ENCODE data around the gene TRAPPC10.
"Not testable (repeated sequence)": the region's sequence is repeated elsewhere in the genome, so short reads cannot be mapped to it uniquely, and the experiment has no call there.

Gene TRAPPC10

GRCh38 chr21:44153889-44154228 is 141.8 kb downstream of the TRAPPC10 start:
- H3K4me1 ChIP-seq (ENCODE audit: insufficient read depth, low read length, poor library complexity, severe bottlenecking); H3K9me3 ChIP-seq (ENCODE audit: insufficient read depth, low read depth, low read length); H3K9me2 ChIP-seq (replicated peaks; ENCODE audit: low read depth, low read length); H3K27me3 ChIP-seq (ENCODE audit: insufficient read depth, low read length, poor library complexity, severe bottlenecking); H4K20me1 ChIP-seq (ENCODE audit: insufficient read depth, low read length, poor library complexity, severe bottlenecking); H3K9ac ChIP-seq (ENCODE audit: low read depth, low read length, poor library complexity, severe bottlenecking); H2AFZ ChIP-seq (ENCODE audit: low read length); H3F3A ChIP-seq (ENCODE audit: low read depth); H3K4me3 ChIP-seq (ENCODE audit: low read length, poor library complexity, severe bottlenecking); H3K36me3 ChIP-seq (ENCODE audit: insufficient read depth, low read length); H3K79me2 ChIP-seq (ENCODE audit: insufficient read depth, low read length); H3K4me2 ChIP-seq (ENCODE audit: low read depth, low read length, poor library complexity, severe bottlenecking): not testable (repeated sequence)

- not testable (repeated sequence) for H3K79me2 ChIP-seq (ENCODE audit: insufficient read depth, low read length); H3K4me3 ChIP-seq (ENCODE audit: low read length, poor library complexity, severe bottlenecking); H3K27me3 ChIP-seq (ENCODE audit: insufficient read depth, low read length, poor library complexity, severe bottlenecking); H3K36me3 ChIP-seq (ENCODE audit: insufficient read depth, low read length); H2AFZ ChIP-seq (ENCODE audit: low read length); H3K4me2 ChIP-seq (ENCODE audit: low read depth, low read length, poor library complexity, severe bottlenecking); H3K9me3 ChIP-seq (ENCODE audit: insufficient read depth, low read depth, low read length); H3K4me1 ChIP-seq (ENCODE audit: insufficient read depth, low read length, poor library complexity, severe bottlenecking); H4K20me1 ChIP-seq (ENCODE audit: insufficient read depth, low read length, poor library complexity, severe bottlenecking); H3K9me2 ChIP-seq (replicated peaks; ENCODE audit: low read depth, low read length); H3F3A ChIP-seq (ENCODE audit: low read depth); H3K9ac ChIP-seq (ENCODE audit: low read depth, low read length, poor library complexity, severe bottlenecking)
Measured at GRCh38 chr21:44154816-44155230, 142.7 kb downstream of the TRAPPC10 start.

DNA sequence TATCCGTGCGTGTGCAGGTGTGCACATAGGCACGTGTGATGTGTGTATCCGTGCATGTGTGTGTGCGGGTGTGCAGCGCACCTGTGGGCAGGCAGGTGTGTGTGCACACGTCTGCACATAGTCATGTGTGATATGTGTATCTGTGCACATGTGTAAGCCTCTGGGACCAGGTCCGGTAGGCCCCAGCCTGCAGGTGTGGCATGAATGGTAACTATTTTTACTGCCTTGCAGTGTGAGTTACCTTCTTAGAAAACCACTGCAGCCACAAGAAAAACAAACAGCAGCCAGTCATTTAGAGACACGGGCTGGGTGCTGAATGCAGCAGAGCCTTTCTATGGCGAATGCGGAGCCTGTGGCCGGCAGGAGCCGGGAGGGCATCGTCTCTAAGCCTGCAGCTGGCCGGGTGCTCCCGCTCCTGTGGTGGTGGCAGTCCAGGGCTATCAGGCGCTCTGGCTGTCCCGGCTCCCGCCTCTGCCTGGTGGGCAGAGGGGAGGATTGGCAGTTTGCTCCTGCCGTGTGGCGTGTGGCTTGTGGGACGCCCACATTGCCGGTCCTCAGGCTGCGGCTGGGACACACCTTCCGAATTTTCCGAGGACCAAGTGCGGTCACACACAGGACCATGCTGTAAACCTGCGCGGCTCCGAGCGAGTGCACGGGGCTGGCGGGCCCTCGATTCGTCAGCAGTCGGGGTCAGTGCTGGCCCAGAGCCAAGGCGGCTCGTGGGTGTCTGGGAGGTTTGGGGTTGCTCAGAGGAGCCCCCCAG is 143.3 kb downstream of the TRAPPC10 start:
- not testable (repeated sequence) for H3K9ac ChIP-seq (ENCODE audit: low read depth, low read length, poor library complexity, severe bottlenecking); H2AFZ ChIP-seq (ENCODE audit: low read length); H3K36me3 ChIP-seq (ENCODE audit: insufficient read depth, low read length); H3F3A ChIP-seq (ENCODE audit: low read depth); H4K20me1 ChIP-seq (ENCODE audit: insufficient read depth, low read length, poor library complexity, severe bottlenecking); H3K4me2 ChIP-seq (ENCODE audit: low read depth, low read length, poor library complexity, severe bottlenecking); H3K79me2 ChIP-seq (ENCODE audit: insufficient read depth, low read length); H3K9me3 ChIP-seq (ENCODE audit: insufficient read depth, low read depth, low read length); H3K27me3 ChIP-seq (ENCODE audit: insufficient read depth, low read length, poor library complexity, severe bottlenecking); H3K4me3 ChIP-seq (ENCODE audit: low read length, poor library complexity, severe bottlenecking); H3K4me1 ChIP-seq (ENCODE audit: insufficient read depth, low read length, poor library complexity, severe bottlenecking); H3K9me2 ChIP-seq (replicated peaks; ENCODE audit: low read depth, low read length)

DNA sequence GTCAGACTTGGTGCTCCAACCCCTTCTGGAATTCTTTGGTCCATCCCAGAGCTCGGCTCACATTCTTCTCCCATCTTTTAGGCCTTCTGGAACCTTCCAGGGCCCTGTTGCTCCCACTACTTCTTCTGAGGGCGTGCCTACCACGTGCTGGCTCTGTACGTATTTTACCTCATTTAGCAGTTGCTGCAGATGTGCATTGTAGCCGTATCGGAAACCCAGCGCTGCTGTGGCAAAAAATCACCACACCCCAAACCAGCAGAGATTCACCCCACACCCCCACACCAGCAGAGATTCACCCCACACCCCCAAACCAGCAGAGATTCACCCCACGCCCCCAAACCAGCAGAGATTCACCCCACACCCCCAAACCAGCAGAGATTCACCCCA is 143.9 kb downstream of the TRAPPC10 start:
- H3K4me3 ChIP-seq (ENCODE audit: low read length, poor library complexity, severe bottlenecking); H3K9ac ChIP-seq (ENCODE audit: low read depth, low read length, poor library complexity, severe bottlenecking); H3F3A ChIP-seq (ENCODE audit: low read depth); H2AFZ ChIP-seq (ENCODE audit: low read length); H3K9me2 ChIP-seq (replicated peaks; ENCODE audit: low read depth, low read length); H3K79me2 ChIP-seq (ENCODE audit: insufficient read depth, low read length); H3K4me1 ChIP-seq (ENCODE audit: insufficient read depth, low read length, poor library complexity, severe bottlenecking); H4K20me1 ChIP-seq (ENCODE audit: insufficient read depth, low read length, poor library complexity, severe bottlenecking); H3K27me3 ChIP-seq (ENCODE audit: insufficient read depth, low read length, poor library complexity, severe bottlenecking); H3K9me3 ChIP-seq (ENCODE audit: insufficient read depth, low read depth, low read length); H3K36me3 ChIP-seq (ENCODE audit: insufficient read depth, low read length); H3K4me2 ChIP-seq (ENCODE audit: low read depth, low read length, poor library complexity, severe bottlenecking): not testable (repeated sequence)
